ENCODE results near the gene GPBP1.
"Not testable (repeated sequence)": the region's sequence is repeated elsewhere in the genome, so short reads cannot be mapped to it uniquely, and the experiment has no call there.

Gene GPBP1

GRCh38 chr5:57211039-57211438, 37.2 kb downstream of the GPBP1 start:
- peak; percentile 25 for DNase-seq

GRCh38 chr5:57215629-57216195, 41.9 kb downstream of the GPBP1 start:
- no peak for DNase-seq

- DNase-seq: no peak
Measured at GRCh38 chr5:57216714-57217113, 42.9 kb downstream of the GPBP1 start.

- no peak for DNase-seq
Measured at GRCh38 chr5:57219386-57219785, 45.5 kb downstream of the GPBP1 start.

GRCh38 chr5:57221049-57221568, 47.2 kb downstream of the GPBP1 start:
- DNase-seq: peak; percentile 83

GRCh38 chr5:57225553-57225952, 51.7 kb downstream of the GPBP1 start:
- DNase-seq: no peak

GRCh38 chr5:57229313-57229712, 55.5 kb downstream of the GPBP1 start:
- no peak for DNase-seq

- no peak for DNase-seq
Measured at GRCh38 chr5:57231607-57232006, 57.7 kb downstream of the GPBP1 start.

GRCh38 chr5:57232293-57233033, 58.6 kb downstream of the GPBP1 start:
- no peak for DNase-seq

- no peak for DNase-seq
Measured at GRCh38 chr5:57243286-57244137, 69.7 kb downstream of the GPBP1 start.

- no peak for DNase-seq
Measured at GRCh38 chr5:57244331-57244730, 70.5 kb downstream of the GPBP1 start.

- DNase-seq: no peak
Measured at GRCh38 chr5:57246426-57246825, 72.6 kb downstream of the GPBP1 start.

- DNase-seq: no peak
Measured at GRCh38 chr5:57247765-57248164, 73.9 kb downstream of the GPBP1 start.

- peak; percentile 74 for DNase-seq
Measured at GRCh38 chr5:57249265-57249874, 75.5 kb downstream of the GPBP1 start.

GRCh38 chr5:57258052-57258451, 84.2 kb downstream of the GPBP1 start:
- DNase-seq: peak; percentile 16

GRCh38 chr5:57258943-57259342, 85.1 kb downstream of the GPBP1 start:
- DNase-seq: no peak

- DNase-seq: no peak
Measured at GRCh38 chr5:57259704-57260103, 85.8 kb downstream of the GPBP1 start.

GRCh38 chr5:57262541-57262940, 88.7 kb downstream of the GPBP1 start:
- no peak for DNase-seq

GRCh38 chr5:57267805-57268204, 93.9 kb downstream of the GPBP1 start:
- no peak for DNase-seq

GRCh38 chr5:57276353-57276752, 102.5 kb downstream of the GPBP1 start:
- DNase-seq: no peak

GRCh38 chr5:57277085-57277484, 103.2 kb downstream of the GPBP1 start:
- peak; percentile 67 for DNase-seq

GRCh38 chr5:57280853-57281252, 107.0 kb downstream of the GPBP1 start:
- DNase-seq: no peak

- not testable (repeated sequence) for DNase-seq
Measured at GRCh38 chr5:57285084-57285483, 111.2 kb downstream of the GPBP1 start.

Data from hematopoietic multipotent progenitor cell treated with erythropoietin and hydrocortisone succinate and interleukin-3 and kit ligand, for 6 days (in vitro differentiated cells).